Stimulated activated CD8-positive, alpha-beta memory T cell treated with anti-CD3 and anti-CD28 coated beads, Interleukin-4, amount 100 ng/mL, for 24 hours (primary cell): Measurements from ENCODE around the gene PFN4.
"Not testable (repeated sequence)": the region's sequence is repeated elsewhere in the genome, so short reads cannot be mapped to it uniquely, and the experiment has no call there.

Experiments
- DNase-seq: peaks from one replicate; pipeline ENCODE4 v3.0.0-alpha.2; 2020; ENCODE audit warnings: low read depth

The PFN4 gene, protein sequence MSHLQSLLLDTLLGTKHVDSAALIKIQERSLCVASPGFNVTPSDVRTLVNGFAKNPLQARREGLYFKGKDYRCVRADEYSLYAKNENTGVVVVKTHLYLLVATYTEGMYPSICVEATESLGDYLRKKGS

DNA sequence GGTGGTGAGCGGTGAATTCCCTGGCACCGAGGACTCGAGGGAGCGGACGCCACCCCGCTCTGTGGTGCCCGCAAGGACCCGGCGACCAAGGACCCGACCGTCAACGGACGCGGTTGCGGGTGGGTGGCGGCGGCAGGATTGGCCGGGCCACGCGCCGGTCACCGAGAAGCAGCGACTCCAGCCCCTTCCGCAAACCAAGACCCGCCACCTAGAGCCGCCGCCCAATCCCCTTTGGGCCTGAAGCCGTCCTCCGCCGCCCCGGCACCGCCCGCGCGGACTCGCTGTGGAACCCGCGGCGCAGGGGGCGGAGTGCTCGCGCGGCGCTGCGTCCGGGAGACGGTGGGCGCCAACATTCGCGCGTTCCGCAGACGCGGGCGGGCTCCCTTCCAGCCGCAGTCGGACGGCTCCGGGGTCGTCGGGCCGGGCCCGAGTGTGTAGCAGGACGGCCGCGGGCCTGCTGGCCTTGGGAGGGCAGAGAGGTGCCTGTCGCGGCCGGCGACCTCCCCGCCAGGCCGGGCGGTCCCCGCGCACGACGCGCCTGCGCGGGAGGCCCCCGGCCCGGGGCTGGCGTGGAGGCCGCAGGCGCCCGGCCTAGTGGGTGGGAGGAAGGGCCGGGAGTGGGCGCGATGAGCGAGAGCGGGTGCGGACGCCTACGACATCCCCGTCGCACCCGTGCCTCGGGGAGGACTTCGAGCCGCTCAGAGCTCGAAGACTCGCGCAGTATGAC lies at the start of gene PFN4, which contains the start of gene FAM228B:
PFN4 (minus strand) TSS at position 140 of the 727 bp plus-strand sequence. CDS start 799 bp downstream, outside the sequence.
FAM228B (plus strand) TSS at position 275 of the 727 bp plus-strand sequence. CDS start 893 bp downstream, outside the sequence.
- peak; percentile 60 for DNase-seq

DNA sequence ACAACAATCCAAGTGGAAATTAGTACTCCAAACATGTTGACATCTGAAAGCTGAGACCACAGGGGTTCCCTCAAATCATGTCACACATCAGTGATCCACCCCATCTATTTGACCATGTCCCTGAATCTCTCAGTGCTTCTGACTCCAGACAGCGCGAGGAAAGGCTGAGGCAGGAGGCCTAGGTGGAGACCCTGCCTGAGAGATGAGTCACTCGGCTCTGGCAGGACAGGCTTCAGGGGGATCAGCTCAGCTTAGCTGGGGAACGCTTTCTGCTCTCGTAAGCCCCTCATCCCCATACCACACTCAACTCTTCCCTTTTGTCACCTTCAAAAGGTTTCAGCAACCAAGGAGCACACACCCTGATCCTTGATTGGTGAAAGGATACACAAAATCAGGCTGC lies 45.9 kb upstream of the PFN4 start:
- no peak for DNase-seq

DNA sequence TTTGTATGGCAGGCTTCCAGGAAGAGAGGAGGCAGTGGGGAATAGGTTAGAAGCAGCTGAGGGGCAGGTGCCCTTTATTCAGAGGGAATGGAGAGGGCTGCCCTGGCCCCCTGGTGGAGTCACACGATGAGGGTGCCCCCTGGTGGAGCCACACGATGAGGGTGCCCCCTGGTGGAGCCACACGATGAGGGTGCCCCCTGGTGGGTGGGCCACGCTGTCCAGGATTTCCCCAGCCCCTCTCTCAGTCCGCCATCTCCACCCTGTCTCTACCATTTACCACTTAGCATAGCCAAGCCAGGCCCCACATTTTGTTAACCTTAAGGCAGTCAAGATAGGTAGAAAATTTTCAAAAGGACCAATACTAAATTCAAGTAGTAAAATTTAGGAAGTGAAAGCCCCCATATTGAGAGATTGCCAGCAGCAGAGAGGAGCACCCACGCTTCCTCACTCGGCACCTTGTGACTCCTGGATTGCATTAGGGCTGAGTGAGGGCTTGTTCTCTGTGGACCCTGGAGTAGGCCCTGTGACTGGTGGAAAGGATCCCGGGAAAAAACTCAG lies 41.4 kb upstream of the PFN4 start:
- peak; percentile 14 for DNase-seq

DNA sequence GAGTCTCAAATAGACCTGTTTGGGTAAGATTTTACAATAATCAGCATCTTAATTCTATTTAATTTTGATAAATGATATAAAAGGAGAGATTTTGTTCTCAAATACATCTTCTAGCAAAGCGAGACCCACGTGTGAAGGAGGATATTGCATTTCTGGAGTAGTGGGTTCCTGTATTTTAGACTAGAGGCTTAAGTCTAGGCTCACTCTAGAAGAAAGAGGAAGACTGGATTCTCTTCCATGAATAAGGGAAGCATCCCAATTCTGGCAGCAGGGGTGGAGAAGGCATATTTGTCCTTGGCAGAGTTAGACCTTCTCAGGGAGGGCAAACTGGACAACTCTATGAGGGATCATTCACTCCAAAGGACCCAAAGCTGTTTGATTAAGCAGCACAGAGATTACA lies 40.5 kb upstream of the PFN4 start:
- no peak for DNase-seq

DNA sequence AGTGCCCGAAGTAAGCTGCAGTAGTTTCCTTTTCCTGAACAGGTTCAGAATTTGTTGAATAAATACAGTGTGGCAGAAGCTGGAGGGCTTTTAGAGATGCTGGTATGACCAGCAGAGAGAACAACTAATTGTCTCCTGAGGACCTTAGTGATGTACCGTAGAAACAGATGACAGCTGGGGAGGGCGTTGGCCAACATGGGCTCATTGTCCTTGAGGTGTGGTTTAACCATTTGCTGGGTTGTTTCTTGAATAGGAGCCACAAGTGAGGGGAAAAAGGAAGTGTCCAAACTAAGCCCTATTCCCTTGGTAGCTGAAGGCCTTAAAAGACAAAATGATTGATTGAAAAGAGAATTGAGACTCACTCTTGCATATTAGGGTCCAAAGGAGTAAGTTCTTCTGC lies 40.1 kb upstream of the PFN4 start:
- DNase-seq: no peak

DNA sequence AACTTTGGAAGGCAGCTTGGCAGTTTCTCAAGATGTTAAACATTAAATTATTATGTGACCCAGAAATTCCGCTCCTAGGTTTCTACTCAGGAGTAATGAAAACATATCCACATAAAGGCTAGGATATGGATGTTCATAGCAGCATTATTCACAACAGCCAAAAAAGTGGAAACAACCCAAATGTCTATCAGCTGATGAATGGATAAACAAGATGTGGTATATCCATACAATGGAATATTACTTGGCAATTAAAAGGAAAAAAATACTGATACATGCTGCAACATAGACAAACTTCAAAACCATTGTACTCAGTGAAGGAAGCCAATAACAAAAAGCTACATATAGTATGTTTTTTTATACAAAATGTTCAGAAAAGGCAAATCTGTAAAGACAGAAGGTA lies 39.4 kb upstream of the PFN4 start:
- no peak for DNase-seq

DNA sequence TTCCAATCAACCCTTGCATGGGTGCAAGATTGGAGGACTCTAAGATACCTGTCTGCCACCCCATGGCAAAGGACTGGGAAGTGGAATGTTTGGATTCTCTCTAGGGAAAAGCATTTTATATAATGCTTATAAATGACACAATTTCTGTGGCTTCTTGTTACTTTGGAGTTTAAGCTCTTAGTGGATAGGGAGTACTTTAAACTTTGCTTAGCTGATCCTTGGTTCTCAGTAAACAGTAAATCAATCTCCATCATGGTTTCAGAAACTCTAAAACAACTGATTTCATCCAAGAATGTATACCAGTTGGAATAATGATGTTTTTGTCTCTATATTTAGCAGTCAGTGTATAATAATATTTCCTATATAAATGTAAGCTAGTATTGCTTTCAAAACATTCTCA lies 37.6 kb upstream of the PFN4 start:
- no peak for DNase-seq

DNA sequence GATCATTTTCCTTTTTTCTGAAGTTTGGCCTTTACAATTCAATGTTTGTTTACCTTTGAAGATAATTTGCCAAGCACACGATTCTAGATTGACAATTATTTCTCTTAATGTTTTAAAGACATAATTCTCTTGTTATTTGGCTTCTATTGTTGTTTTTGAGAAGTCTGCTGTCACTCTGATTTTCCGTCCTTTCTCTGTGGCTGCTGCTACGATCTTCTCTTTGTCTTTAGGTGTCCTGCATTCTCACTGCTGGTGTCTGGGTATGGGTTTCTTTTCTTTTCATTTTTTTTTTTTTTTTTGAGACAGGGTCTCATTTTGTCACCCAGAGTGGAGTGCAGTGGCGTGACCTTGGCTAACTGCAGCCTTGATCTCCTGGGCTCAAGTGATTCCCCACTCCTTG lies 36.6 kb upstream of the PFN4 start:
- no peak for DNase-seq

DNA sequence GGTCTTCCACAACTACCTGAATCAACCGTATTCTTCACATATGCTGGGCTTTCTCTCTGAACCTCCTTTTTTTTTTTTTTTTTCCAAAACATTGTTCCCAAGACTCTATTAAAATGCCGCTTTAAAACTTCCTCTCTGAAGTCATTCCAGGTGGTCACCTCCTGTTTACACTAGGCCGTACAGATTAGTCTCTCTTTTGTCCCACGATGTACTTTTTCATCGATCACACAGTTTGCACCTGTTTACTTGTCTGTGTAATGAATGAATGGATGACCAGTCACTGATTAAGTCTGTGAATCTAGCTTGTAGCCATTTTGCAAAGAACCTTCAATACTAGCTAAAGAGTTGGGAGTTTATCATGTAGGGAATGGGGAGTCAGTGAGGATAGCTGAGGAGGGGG lies 35.0 kb upstream of the PFN4 start:
- DNase-seq: no peak

DNA sequence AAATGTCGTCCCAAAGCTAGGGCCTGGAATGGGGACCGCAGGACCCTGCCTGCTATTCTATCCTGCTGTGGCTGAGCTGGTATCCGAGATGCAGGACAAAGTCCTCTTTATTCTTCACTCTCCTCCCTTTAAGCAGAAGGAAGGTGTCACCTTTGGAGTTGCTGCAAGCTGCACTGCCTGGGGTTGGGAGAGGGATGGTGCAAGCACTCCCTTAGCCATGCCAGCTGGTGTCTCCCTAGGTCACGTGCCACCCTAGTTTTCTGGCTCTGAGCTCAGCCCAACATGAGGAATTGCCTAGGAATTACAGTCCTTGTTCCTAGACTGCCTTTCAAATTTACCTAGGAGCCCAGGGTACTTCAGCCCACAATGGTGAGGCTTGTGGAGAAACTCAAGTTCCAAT lies 30.3 kb upstream of the PFN4 start:
- no peak for DNase-seq

DNA sequence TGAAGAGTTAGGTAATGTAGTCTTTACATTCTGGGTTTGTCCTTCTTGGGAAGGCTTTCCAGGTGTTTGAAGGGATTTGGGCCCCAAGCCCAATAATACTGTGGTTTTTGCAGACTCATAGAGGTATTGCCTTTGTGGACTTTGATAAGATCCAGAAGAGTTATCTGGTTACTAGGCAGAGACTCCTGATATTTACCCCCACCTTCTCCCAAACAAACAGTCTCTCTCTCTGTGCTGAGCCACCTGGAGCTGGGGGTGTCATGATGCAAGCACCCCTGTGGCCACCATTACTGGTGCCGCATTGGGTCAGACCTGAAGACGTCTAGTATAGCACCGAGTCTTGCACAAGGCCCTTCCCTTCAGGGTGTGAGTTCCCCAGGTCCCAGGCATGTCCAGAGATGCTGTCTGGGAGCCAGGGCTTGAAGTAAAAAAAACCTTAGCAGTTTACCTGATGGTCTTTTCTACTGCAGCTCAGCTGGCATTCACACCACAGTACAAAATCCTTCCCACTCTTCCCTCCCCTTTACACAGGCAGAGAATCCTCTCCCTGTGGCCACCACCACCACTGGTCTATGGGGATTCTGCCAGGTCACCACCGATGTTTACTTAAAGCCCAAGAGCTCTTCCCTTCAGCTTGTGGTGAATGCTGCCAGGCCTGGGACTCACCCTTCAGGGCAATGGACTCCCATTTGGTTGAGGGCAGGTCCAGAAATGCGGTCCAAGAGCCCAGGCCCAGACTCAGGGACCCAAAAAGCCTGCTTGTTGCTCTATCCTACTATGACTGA lies 29.5 kb upstream of the PFN4 start:
- DNase-seq: no peak

DNA sequence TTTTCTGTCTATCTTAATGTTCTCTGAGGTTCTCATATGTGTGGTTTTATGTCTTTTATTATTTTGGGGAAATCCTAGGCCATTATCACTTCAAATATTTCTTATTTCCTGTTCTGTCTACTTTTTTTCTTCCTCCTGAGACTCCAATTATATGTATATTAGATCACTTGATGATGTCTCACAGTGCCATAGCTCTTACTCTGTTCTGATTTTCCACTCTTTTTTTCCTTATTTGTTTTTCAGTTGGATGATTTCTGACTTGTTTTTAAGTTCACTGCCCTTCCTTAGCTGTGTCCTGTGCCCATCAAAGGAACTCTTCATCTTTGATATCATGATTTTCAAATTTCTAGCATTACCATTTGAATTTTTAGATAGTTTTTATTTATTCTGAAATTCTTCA lies 24.2 kb upstream of the PFN4 start:
- DNase-seq: no peak

DNA sequence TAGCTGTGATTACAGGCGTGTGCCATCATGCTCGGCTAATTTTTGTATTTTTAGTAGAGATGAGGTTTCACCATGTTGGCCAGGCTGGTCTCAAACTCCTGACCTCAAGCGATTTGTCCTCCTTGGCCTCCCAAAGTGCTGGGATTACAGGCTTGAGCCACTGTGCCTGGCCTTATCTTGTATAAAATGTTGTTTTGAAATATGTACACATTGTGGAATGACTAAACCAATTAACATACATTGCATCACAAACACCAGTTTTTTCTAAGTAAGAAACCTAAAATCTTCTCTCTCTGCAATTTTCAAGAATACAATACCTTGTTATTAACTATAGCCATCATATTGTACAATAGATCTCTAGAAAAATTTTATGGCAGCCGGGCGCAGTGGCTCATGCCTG lies 17.2 kb upstream of the PFN4 start:
- not testable (repeated sequence) for DNase-seq

DNA sequence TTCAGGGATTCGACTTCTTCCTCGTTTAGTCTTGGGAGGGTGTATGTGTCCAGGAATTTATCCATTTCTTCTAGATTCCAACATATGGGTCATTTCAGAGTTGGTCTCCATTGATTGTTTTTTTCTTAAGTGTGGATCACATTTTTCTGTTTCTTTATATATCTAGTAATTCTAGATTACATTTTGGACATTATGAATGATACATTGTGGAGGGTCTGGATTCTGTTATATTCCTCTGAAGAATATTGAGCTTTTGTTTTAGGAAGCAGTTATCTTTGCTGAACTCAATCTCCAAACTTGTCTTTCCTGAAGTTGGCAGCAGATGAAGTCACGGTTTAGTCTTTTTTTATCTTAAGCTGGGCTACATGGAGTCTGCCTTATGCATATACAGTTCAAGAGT lies 9.4 kb upstream of the PFN4 start:
- no peak for DNase-seq

DNA sequence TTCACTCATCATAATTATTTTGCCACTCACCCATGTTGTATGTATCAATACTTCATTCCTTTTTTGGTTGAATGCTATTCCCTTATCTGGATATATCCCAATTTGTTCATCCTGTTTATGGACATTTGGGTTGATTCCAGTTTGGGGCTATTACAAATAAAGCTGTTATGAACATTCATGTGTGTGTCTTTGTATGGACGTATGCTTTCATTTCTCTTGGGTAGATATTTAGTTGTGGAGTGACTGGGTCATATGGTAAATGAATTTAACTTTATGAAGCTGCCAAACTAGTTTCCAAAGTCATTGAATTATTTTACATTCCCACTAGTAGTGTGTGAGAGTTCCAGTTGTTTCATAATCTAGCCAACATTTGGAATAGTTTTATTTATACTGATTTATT lies 2.8 kb upstream of the PFN4 start:
- DNase-seq: no peak

DNA sequence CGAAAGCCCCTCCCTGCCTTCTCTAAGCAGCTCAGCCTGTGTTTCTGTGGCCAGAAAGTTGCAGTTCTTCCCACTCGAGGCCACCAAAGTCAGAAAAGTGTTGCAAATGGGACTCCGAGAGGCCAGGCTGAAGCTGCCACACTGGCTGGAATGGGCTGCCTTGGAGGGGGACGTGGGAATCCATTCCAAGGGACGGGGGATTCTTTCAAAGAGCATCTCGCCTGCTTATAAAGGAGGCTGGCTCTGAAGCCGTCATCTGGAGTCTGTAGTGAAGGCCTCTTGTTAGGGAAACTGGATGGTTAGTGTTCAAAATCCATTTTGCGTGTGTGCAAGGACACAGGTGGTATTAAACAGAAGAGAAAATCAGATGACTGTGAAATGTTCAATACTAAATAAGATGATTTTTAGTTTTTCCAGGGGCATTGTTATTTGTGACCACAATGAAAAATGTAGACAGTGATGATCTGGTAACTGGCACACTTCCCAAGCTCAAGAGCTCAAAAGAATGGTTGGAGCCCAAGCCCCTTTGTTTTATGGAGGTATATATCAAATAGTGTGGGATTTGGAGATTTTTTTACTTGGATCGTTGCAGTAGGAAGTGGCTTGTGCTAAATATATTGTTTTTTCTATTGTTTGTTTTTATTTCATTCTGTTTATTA lies 917 bp upstream of the PFN4 start:
- DNase-seq: no peak

DNA sequence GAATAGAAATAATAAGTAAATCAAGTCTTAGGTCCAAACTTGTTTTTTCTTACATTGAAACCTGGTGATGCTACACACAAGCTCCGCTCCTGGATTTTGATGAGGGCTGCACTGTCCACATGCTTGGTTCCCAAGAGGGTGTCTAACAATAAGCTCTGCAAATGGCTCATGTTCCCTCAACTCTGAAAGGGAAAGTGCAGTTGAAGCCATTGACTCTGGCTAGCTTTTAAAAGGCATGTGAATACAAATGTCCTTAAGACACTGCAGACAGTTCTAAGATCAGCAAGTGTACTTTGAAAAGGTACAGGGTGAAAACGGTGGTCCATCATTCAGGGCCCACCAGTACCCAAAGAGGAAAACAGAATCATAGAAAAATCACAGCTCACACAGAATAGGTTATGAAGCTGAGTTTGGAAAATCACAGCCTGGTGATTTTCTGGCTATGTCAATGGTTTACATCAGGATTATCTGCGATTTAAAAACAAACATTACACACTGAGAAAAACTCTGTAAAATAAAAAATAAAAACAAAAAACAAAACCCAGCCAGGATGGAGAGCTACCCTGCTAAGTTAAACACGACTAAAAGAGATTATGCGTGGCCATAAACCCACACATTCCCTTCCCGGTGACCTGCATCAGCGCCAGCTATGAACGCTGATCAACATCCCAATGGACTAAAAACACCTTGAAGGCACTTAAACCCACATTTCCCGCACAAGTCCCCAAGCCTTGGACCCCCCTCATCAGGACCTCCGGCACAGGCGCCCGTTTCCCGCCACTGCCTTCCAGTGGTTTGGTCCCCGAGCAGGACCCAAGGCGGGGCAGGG lies 554 bp downstream of the PFN4 start:
- DNase-seq: no peak

DNA sequence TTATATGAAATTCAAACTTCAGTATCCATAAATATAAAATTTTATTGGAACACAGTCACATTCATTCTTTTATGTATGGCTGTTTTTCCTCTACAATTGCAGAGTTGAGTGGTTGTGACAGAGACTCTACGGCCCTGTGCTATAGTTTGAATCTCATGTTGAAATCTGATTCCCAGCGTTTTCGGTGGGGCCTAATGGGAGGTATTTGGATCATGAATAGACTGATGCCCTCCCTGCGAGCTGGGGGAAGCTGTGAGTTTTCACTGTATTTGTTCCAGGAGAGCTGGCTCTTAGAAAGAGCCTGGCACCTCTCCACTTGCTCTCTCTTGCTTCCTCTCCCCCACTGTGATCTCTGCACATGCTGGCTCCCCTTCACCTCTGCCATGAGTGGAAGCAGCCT lies 1.7 kb downstream of the PFN4 start:
- no peak for DNase-seq

DNA sequence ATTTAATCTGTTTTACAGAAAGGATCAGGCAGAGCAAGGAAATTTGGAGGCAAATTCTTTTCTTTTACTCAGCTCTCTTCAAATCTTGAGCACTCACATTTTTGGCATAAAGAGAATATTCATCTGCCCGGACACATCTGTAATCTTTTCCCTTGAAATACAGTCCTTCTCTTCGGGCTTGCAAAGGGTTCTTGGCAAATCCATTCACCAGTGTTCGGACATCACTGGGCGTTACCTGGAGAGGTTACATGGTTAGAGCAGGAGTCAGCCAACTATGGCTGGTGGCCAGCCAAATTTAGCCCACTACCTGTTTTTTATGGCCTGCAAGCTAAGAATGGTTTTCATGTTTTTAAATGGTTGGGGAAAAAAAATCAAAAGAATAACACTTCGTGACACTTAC lies 2.1 kb downstream of the PFN4 start:
- no peak for DNase-seq

DNA sequence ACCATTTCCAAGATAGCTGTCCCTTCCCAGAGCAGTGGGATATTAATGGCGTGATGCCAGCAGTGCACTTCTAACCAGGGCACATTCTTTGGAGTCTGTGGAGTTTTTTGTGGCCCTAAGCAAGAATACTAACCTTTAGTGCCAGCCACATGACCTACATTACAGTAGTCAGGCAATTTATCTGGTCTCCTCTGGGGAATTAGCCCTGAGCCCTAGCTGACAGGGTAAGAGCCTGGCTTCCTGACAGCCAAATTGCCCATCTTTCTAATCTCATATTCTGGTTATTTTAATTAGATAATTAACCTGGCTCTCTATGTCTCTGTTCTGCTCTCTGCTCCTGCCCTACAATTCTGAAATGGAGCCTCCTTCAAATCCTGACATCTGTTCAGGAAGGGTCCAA lies 5.2 kb downstream of the PFN4 start:
- no peak for DNase-seq

DNA sequence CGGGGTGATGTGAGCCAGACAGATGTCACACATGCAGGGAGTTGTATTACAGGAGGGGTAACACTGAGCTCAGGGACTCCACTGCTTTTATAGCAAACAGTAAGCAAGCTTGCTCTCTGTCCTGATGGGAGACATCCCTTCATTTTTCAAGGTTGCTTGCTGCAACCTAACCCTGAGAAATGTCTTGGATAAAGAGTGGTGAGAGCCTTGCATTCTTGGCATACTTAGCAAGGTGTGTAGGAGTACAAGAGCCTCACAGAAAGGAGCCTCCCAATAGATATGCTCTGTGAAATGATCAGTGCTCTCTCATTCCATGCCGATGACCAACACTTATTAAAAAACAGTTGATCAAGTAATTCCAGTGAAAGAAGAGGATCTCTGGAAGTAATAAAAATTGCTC lies 8.1 kb downstream of the PFN4 start:
- DNase-seq: no peak
